ENCODE data around the gene CFAP77. TPM values are rescaled to one million over a fixed set of nuclear protein-coding genes. Genes with fewer than 3 reads are reported as not detected.

CFAP77 gene
- total and polyA plus RNA-seq, 9 of the 15 experiments (the other 6 are each of a cell fraction or from before 2014, with no cell fraction given): not detected

- TF ChIP-seq, protein P1, sequence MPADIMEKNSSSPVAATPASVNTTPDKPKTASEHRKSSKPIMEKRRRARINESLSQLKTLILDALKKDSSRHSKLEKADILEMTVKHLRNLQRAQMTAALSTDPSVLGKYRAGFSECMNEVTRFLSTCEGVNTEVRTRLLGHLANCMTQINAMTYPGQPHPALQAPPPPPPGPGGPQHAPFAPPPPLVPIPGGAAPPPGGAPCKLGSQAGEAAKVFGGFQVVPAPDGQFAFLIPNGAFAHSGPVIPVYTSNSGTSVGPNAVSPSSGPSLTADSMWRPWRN (IDR thresholded peaks at IDR 0.05; ENCODE audit: low read depth): no peak
- TF ChIP-seq ZNF77 (CRISPR knock-in tag; IDR thresholded peaks at IDR 0.05): no peak
- TF ChIP-seq, protein P2, sequence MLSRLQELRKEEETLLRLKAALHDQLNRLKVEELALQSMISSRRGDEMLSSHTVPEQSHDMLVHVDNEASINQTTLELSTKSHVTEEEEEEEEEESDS (CRISPR knock-in tag; IDR thresholded peaks at IDR 0.05): no peak
- no peak for TF ChIP-seq NFIC (IDR thresholded peaks at IDR 0.05)
- TF ChIP-seq, protein P3, sequence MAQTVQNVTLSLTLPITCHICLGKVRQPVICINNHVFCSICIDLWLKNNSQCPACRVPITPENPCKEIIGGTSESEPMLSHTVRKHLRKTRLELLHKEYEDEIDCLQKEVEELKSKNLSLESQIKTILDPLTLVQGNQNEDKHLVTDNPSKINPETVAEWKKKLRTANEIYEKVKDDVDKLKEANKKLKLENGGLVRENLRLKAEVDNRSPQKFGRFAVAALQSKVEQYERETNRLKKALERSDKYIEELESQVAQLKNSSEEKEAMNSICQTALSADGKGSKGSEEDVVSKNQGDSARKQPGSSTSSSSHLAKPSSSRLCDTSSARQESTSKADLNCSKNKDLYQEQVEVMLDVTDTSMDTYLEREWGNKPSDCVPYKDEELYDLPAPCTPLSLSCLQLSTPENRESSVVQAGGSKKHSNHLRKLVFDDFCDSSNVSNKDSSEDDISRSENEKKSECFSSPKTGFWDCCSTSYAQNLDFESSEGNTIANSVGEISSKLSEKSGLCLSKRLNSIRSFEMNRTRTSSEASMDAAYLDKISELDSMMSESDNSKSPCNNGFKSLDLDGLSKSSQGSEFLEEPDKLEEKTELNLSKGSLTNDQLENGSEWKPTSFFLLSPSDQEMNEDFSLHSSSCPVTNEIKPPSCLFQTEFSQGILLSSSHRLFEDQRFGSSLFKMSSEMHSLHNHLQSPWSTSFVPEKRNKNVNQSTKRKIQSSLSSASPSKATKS (CRISPR knock-in tag; IDR thresholded peaks at IDR 0.05): no peak
- no peak for TF ChIP-seq KAT2B (IDR thresholded peaks at IDR 0.05; ENCODE audit: low read depth, low read length)
- no peak for TF ChIP-seq PHB (CRISPR knock-in tag; IDR thresholded peaks at IDR 0.05)
- TF ChIP-seq E2F4 (CRISPR knock-in tag; IDR thresholded peaks at IDR 0.05; ENCODE audit: low read depth): no peak
- TF ChIP-seq HMG20A (CRISPR knock-in tag; conservative IDR thresholded peaks at IDR 0.05): no peak
- no peak for TF ChIP-seq MCM5 (IDR thresholded peaks at IDR 0.05; ENCODE audit: low read depth)
- TF ChIP-seq CHD4 (IDR thresholded peaks at IDR 0.05; ENCODE audit: insufficient read depth, insufficient replicate concordance, low read depth, low read length, poor library complexity, severe bottlenecking): no peak
- TF ChIP-seq IRF2 (CRISPR knock-in tag; IDR thresholded peaks at IDR 0.05): no peak
- no peak for TF ChIP-seq CTBP1 (IDR thresholded peaks at IDR 0.05; ENCODE audit: borderline replicate concordance)
- no peak for TF ChIP-seq NFYB (IDR thresholded peaks at IDR 0.05; ENCODE audit: extremely low read depth, insufficient read length)
- TF ChIP-seq ZNF184 (CRISPR knock-in tag; IDR thresholded peaks at IDR 0.05): no peak
- TF ChIP-seq JUNB (CRISPR knock-in tag; conservative IDR thresholded peaks at IDR 0.05): no peak
These were observed 68.5 kb downstream of the CFAP77 start (continued) for GRCh38 chr9:132478353-132479050.

Data from K562 (cell line).